Neural progenitor cell (in vitro differentiated cells): Measurements from ENCODE around the gene KIF26B.

Experiments
- EZH2 ChIP-seq: fragments of 200-600 bp; sonication (generic); IDR thresholded peaks from 2 replicates; pipeline ENCODE4 v1.6.1; 2017; ENCODE audit warnings: antibody characterized with exemption, mild to moderate bottlenecking, moderate library complexity
- TF ChIP-seq, protein P1 (sequence below): fragments of 200-600 bp; sonication (generic); IDR thresholded peaks from 2 replicates; pipeline ENCODE4 v1.5.1; 2017; ENCODE audit warnings: antibody characterized with exemption, mild to moderate bottlenecking

DNA sequence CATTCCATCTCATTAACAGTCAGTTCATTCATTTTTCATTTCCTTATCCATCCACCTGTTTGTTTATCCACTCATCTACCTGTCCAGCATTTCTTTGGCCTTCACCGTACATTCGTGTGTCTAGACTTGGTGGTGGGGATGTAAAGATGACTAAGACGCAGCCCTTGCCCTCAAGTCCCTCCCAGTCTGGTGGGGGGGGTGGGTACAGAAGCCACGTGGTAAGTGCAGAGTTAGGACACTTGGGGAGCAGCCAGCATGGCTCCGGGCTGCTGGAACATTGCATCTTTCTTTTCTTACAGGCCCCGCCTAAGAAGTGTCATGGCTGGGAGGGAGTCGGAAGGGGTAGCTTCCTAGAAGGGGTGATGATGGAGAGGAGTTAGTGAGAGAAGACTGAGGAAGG is 17.2 kb downstream of the KIF26B start:
- TF ChIP-seq, protein P1, sequence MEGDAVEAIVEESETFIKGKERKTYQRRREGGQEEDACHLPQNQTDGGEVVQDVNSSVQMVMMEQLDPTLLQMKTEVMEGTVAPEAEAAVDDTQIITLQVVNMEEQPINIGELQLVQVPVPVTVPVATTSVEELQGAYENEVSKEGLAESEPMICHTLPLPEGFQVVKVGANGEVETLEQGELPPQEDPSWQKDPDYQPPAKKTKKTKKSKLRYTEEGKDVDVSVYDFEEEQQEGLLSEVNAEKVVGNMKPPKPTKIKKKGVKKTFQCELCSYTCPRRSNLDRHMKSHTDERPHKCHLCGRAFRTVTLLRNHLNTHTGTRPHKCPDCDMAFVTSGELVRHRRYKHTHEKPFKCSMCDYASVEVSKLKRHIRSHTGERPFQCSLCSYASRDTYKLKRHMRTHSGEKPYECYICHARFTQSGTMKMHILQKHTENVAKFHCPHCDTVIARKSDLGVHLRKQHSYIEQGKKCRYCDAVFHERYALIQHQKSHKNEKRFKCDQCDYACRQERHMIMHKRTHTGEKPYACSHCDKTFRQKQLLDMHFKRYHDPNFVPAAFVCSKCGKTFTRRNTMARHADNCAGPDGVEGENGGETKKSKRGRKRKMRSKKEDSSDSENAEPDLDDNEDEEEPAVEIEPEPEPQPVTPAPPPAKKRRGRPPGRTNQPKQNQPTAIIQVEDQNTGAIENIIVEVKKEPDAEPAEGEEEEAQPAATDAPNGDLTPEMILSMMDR = no peak
- no peak for TF ChIP-seq EZH2
